SK-N-SH treated with all-trans-retinoic acid at 6 μM for 48 hours (cell line): ENCODE data around the gene WDR5.

Source experiments
- ATAC-seq: fragments of 200-7000 bp; cut with Tn5 transposase; 3 replicates; pipeline ENCODE4 v1.9.1; 2020; ENCODE audit warnings: mild to moderate bottlenecking, moderate library complexity
- ARNTL ChIP-seq: fragments of 450-650 bp; formaldehyde crosslinking; IDR thresholded peaks from 2 replicates; pipeline ENCODE4 v1.5.0; 2020; ENCODE audit warnings: low read depth, mild to moderate bottlenecking, moderate library complexity, borderline replicate concordance
- BACH2 ChIP-seq: fragments of 250-450 bp; sonication (Bioruptor Pico); IDR thresholded peaks from 2 replicates; pipeline ENCODE4 v1.9.0; 2021; ENCODE audit warnings: mild to moderate bottlenecking, borderline replicate concordance
- CSDC2 ChIP-seq: fragments of 250-450 bp; sonication (Bioruptor Pico); IDR thresholded peaks from 2 replicates; pipeline ENCODE4 v1.5.0; 2020; ENCODE audit warnings: mild to moderate bottlenecking, moderate library complexity
- ESRRG ChIP-seq: fragments of 250-450 bp; sonication (Bioruptor Pico); IDR thresholded peaks from 2 replicates; pipeline ENCODE4 v1.6.1; 2021; ENCODE audit warnings: mild to moderate bottlenecking
- GLIS3 ChIP-seq: fragments of 250-450 bp; sonication (Bioruptor Pico); IDR thresholded peaks from 2 replicates; pipeline ENCODE4 v1.5.0; 2020; ENCODE audit warnings: mild to moderate bottlenecking, moderate library complexity
- ISL1 ChIP-seq: fragments of 250-450 bp; sonication (Bioruptor Pico); IDR thresholded peaks from 2 replicates; pipeline ENCODE4 v2.1.2; 2022; ENCODE audit warnings: mild to moderate bottlenecking, moderate library complexity
- OSR1 ChIP-seq: fragments of 250-450 bp; sonication (Bioruptor Pico); IDR thresholded peaks from 2 replicates; pipeline ENCODE4 v1.8.0; 2022; ENCODE audit warnings: moderate library complexity, mild to moderate bottlenecking, inconsistent platforms
- PATZ1 ChIP-seq: fragments of 250-450 bp; sonication (Bioruptor Pico); IDR thresholded peaks from 2 replicates; pipeline ENCODE4 v1.8.0; 2020; ENCODE audit warnings: mild to moderate bottlenecking, moderate library complexity, borderline replicate concordance
- RARB ChIP-seq: fragments of 250-450 bp; sonication (Bioruptor Pico); IDR thresholded peaks from 2 replicates; pipeline ENCODE4 v1.8.0; 2021; ENCODE audit warnings: mild to moderate bottlenecking, moderate library complexity
- SNAI2 ChIP-seq: fragments of 250-450 bp; sonication (Bioruptor Pico); IDR thresholded peaks from 2 replicates; pipeline ENCODE4 v1.5.0; 2020; ENCODE audit warnings: mild to moderate bottlenecking, moderate library complexity
- TCF4 ChIP-seq: fragments of 250-450 bp; sonication (Bioruptor Pico); IDR thresholded peaks from 2 replicates; pipeline ENCODE4 v1.8.0; 2021; ENCODE audit warnings: mild to moderate bottlenecking, moderate library complexity, borderline replicate concordance
- TOX ChIP-seq: fragments of 250-450 bp; sonication (Bioruptor Pico); IDR thresholded peaks from 2 replicates; pipeline ENCODE4 v1.8.0; 2021; ENCODE audit warnings: mild to moderate bottlenecking, moderate library complexity, borderline replicate concordance
- TSHZ2 ChIP-seq: fragments of 250-450 bp; sonication (Bioruptor Pico); IDR thresholded peaks from 2 replicates; pipeline ENCODE4 v1.5.0; 2020; ENCODE audit warnings: mild to moderate bottlenecking, moderate library complexity
- ZC3H10 ChIP-seq: fragments of 250-450 bp; sonication (Bioruptor Pico); IDR thresholded peaks from 2 replicates; pipeline ENCODE4 v1.5.1; 2021; ENCODE audit warnings: mild to moderate bottlenecking, moderate library complexity
- ZFP3 ChIP-seq: fragments of 250-450 bp; sonication (Bioruptor Pico); IDR thresholded peaks from 2 replicates; pipeline ENCODE4 v1.5.0; 2020; ENCODE audit warnings: mild to moderate bottlenecking, moderate library complexity
- ZFP30 ChIP-seq: fragments of 450-650 bp; formaldehyde crosslinking; IDR thresholded peaks from 2 replicates; pipeline ENCODE4 v1.5.0; 2022; ENCODE audit warnings: mild to moderate bottlenecking, moderate library complexity
- ZNF565 ChIP-seq: fragments of 450-650 bp; formaldehyde crosslinking; conservative IDR thresholded peaks from 2 replicates; pipeline ENCODE4 v1.5.0; 2020; ENCODE audit warnings: low read depth, mild to moderate bottlenecking, moderate library complexity
- ZNF70 ChIP-seq: fragments of 450-650 bp; formaldehyde crosslinking; IDR thresholded peaks from 2 replicates; pipeline ENCODE4 v1.5.0; 2020; ENCODE audit warnings: mild to moderate bottlenecking, moderate library complexity
- ZNF8 ChIP-seq: fragments of 450-650 bp; formaldehyde crosslinking; IDR thresholded peaks from 2 replicates; pipeline ENCODE4 v1.5.0; 2020; ENCODE audit warnings: mild to moderate bottlenecking, moderate library complexity
- TF ChIP-seq, protein P1 (sequence below): fragments of 250-450 bp; sonication (Bioruptor Pico); IDR thresholded peaks from 2 replicates; pipeline ENCODE4 v1.8.0; 2021; ENCODE audit warnings: low read depth, mild to moderate bottlenecking, moderate library complexity, borderline replicate concordance
- TF ChIP-seq, protein P2 (sequence below): fragments of 250-450 bp; sonication (Bioruptor Pico); IDR thresholded peaks from 2 replicates; pipeline ENCODE4 v1.5.1; 2020; ENCODE audit warnings: low read depth, mild to moderate bottlenecking, moderate library complexity

The WDR5 gene

DNA sequence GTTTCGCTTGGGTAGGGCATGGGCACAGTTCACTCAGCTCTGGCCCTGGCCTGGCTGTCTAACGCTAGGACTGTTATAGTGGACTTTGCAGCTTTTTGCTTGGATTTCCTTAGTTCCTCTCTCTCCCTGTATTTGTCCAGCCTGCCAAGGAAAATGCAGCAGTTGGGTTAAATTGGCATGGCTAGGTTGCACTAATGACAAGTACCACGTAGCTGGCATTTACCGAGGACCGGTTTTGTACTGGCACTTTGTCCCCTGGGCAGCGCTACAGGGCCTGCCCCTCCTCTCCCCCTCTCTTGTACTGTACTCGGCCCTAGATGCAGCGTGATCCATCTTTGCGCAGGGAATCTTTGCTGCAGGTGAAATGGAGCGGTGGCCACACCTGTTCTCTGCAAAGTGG, 2.4 kb downstream of the WDR5 start:
- TF ChIP-seq ESRRG (CRISPR knock-in tag) (no peak), ZFP30 (CRISPR knock-in tag) (no peak), TSHZ2 (CRISPR knock-in tag) (no peak)
- no peak for ATAC-seq

GRCh38 chr9:134139081-134139480, 3.2 kb downstream of the WDR5 start:
- TF ChIP-seq ZFP3 (no peak), TOX (no peak), SNAI2 (CRISPR knock-in tag) (no peak), ESRRG (CRISPR knock-in tag) (no peak), ARNTL (no peak), RARB (CRISPR knock-in tag) (no peak), PATZ1 (CRISPR knock-in tag) (no peak), ZNF565 (no peak), TSHZ2 (CRISPR knock-in tag) (no peak), OSR1 (CRISPR knock-in tag) (no peak), BACH2 (CRISPR knock-in tag) (no peak), CSDC2 (no peak), ZNF70 (CRISPR knock-in tag) (no peak)
- TF ChIP-seq, protein P1, sequence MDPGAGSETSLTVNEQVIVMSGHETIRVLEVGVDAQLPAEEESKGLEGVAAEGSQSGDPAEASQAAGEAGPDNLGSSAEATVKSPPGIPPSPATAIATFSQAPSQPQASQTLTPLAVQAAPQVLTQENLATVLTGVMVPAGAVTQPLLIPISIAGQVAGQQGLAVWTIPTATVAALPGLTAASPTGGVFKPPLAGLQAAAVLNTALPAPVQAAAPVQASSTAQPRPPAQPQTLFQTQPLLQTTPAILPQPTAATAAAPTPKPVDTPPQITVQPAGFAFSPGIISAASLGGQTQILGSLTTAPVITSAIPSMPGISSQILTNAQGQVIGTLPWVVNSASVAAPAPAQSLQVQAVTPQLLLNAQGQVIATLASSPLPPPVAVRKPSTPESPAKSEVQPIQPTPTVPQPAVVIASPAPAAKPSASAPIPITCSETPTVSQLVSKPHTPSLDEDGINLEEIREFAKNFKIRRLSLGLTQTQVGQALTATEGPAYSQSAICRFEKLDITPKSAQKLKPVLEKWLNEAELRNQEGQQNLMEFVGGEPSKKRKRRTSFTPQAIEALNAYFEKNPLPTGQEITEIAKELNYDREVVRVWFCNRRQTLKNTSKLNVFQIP: no peak
- TF ChIP-seq, protein P2, sequence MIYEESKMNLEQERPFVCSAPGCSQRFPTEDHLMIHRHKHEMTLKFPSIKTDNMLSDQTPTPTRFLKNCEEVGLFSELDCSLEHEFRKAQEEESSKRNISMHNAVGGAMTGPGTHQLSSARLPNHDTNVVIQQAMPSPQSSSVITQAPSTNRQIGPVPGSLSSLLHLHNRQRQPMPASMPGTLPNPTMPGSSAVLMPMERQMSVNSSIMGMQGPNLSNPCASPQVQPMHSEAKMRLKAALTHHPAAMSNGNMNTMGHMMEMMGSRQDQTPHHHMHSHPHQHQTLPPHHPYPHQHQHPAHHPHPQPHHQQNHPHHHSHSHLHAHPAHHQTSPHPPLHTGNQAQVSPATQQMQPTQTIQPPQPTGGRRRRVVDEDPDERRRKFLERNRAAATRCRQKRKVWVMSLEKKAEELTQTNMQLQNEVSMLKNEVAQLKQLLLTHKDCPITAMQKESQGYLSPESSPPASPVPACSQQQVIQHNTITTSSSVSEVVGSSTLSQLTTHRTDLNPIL (CRISPR knock-in tag): no peak
- no peak for ATAC-seq

- TF ChIP-seq ZFP3 (no peak), ZNF8 (CRISPR knock-in tag) (no peak), OSR1 (CRISPR knock-in tag) (no peak), ZNF565 (no peak), ESRRG (CRISPR knock-in tag) (no peak), ZNF70 (CRISPR knock-in tag) (no peak), ZC3H10 (no peak)
- ATAC-seq: no peak
Observed at GRCh38 chr9:134141906-134142305, 6.0 kb downstream of the WDR5 start.

DNA sequence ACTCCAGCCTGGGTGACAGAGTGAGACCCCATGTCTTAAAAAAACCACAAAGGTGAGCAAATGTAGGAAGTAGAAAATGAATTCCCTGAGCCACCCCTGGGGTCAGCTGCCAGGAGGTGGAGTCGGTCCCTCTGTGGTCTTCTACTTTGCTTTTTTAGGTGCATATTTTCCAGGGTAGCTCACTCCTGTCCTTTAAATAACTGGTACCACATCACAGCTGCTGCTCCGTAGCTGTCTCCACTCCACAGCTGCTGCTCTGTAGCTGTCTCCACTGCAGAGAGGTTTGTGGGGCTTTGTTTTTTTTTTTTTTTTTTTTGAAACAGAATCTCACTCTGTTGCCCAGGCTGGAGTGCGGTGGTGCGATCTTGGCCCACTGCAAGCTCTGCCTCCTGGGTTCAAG, 8.9 kb downstream of the WDR5 start:
- no peak for ATAC-seq
- TF ChIP-seq ESRRG (CRISPR knock-in tag) (no peak), PATZ1 (CRISPR knock-in tag) (no peak), ISL1 (CRISPR knock-in tag) (no peak), TOX (no peak), RARB (CRISPR knock-in tag) (no peak), TCF4 (no peak), ZNF8 (CRISPR knock-in tag) (no peak), BACH2 (CRISPR knock-in tag) (no peak), GLIS3 (CRISPR knock-in tag) (no peak), TSHZ2 (CRISPR knock-in tag) (no peak), ARNTL (no peak)
